Effector memory CD4-positive, alpha-beta T cell (primary cell): ENCODE data around the gene RPL3.

Experiments used
- DNase-seq, 3 donors: peaks; one replicate each; pipeline ENCODE4 v3.0.0-alpha.2; 2020
- H3K27ac ChIP-seq: 2 replicates; pipeline ENCODE4 v1.7.0; 2013; ENCODE audit warnings: mild to moderate bottlenecking, low read length, moderate library complexity; ENCODE audit not compliant: insufficient read depth, poor library complexity, severe bottlenecking
- H3K27me3 ChIP-seq: replicated peaks from 2 replicates; pipeline ENCODE4 v1.7.0; 2013; ENCODE audit warnings: mild to moderate bottlenecking, low read length; ENCODE audit not compliant: insufficient read depth, control insufficient read depth, poor library complexity, severe bottlenecking
- H3K36me3 ChIP-seq: 2 replicates; pipeline ENCODE4 v1.7.0; 2013; ENCODE audit warnings: mild to moderate bottlenecking, low read length, moderate library complexity; ENCODE audit not compliant: control insufficient read depth, insufficient read depth
- H3K4me1 ChIP-seq: 2 replicates; pipeline ENCODE4 v1.7.0; 2013; ENCODE audit warnings: low read length, mild to moderate bottlenecking; ENCODE audit not compliant: control insufficient read depth, insufficient read depth, poor library complexity, severe bottlenecking
- H3K4me3 ChIP-seq: 2 replicates; pipeline ENCODE4 v1.7.0; 2013; ENCODE audit warnings: low read length, low read depth, mild to moderate bottlenecking; ENCODE audit not compliant: insufficient read depth, poor library complexity, severe bottlenecking
- H3K9me3 ChIP-seq: 2 replicates; pipeline ENCODE4 v1.7.0; 2013; ENCODE audit warnings: mild to moderate bottlenecking, low read length, moderate library complexity; ENCODE audit not compliant: control insufficient read depth

The RPL3 gene

DNA sequence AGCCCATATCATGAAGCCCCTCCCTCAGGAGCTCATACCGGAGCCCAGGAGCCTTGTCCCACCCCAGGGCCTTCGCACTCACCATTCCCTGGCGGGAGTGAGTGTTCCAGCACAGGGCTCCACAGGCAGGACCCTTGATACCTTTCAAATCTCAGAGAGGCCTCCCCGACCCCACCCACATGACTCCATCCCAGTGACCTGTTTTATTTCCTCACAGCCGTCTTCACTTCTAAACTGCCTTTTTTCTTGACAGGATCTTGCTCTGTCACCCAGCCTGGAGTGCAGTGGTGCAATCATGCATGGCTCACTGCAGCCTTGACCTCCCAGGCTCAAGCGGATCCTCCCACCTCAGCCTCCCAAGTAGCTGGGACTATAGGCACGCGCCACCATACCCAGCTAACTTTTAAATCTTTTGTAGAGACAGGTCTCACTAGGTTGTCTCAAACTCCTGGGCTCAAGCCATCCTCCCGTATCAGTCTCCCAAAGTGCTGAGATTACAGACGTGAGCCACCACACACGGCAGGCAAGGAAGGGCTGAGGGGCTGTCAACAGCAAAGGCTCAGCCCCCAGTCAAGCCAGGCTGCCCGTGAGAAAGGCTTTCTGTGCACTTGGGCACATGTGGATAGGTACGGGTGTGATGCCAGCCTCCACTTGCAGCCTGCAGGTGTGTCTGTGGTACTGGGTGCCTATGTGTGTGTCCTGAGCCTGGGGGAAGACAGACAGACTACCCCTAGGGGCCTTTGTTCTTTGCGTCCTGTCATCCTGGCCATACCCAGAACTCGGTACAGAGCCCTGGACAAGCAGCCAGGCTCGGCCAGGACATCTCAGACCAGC, 9.3 kb downstream of the RPL3 start:
- Histone ChIP-seq H3K27me3 (no peaks in the 10 kb centered on the region), H3K4me3 (no peak overlapping the region), H3K9me3 (no peaks in the 10 kb centered on the region), H3K36me3 (peaks cover 37% of the 10 kb centered on the region), H3K27ac (no peak overlapping the region), H3K4me1 (peaks cover under 1% of the 10 kb centered on the region)
- DNase-seq, result no peak

DNA sequence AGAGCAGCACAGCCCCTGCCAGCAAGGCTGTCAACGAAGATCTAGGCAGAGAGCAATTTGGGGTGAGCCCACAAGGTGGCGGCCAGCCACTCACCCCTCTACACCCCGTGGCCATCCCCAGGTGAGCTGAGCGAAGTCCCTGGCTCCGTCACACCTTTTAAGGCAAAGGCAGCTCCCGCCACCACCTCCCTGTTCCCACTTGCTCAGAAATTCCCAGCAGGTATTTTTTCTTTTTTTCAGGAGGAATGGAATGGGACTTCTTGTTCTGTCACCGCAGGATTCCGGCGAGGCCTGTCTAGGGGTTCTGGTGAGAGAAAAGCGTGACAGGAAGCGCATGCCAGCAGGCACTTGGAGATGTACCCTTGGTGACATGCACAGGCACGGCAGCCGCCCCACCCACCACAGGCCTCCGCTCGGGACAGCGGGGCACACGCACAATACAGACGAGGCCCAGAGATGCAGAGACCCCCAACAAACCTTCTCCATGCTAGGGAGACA, 10.0 kb downstream of the RPL3 start:
- Histone ChIP-seq H3K36me3 (peaks cover 30% of the 10 kb centered on the region), H3K9me3 (no peaks in the 10 kb centered on the region), H3K4me1 (no peaks in the 10 kb centered on the region), H3K27me3 (no peaks in the 10 kb centered on the region), H3K27ac (no peak overlapping the region), H3K4me3 (no peak overlapping the region)
- DNase-seq, result no peak

- no peak for DNase-seq
- Histone ChIP-seq H3K4me3 (no peak overlapping the region), H3K27ac (no peak overlapping the region), H3K9me3 (no peaks in the 10 kb centered on the region), H3K27me3 (no peaks in the 10 kb centered on the region), H3K4me1 (no peaks in the 10 kb centered on the region), H3K36me3 (peaks cover 24% of the 10 kb centered on the region)
Measured at GRCh38 chr22:39308614-39309363, 10.6 kb downstream of the RPL3 start.

- H3K36me3 ChIP-seq, result peaks cover 3% of the 10 kb centered on the region
- H3K9me3 ChIP-seq, result no peaks in the 10 kb centered on the region
- no peaks in the 10 kb centered on the region for H3K27me3 ChIP-seq
- no peak overlapping the region for H3K4me3 ChIP-seq
- H3K27ac ChIP-seq, result no peak overlapping the region
- DNase-seq, result peak in 1 of 3 donors; percentile 12
- no peaks in the 10 kb centered on the region for H3K4me1 ChIP-seq
Measured at GRCh38 chr22:39306456-39307361, 12.7 kb downstream of the RPL3 start.

DNA sequence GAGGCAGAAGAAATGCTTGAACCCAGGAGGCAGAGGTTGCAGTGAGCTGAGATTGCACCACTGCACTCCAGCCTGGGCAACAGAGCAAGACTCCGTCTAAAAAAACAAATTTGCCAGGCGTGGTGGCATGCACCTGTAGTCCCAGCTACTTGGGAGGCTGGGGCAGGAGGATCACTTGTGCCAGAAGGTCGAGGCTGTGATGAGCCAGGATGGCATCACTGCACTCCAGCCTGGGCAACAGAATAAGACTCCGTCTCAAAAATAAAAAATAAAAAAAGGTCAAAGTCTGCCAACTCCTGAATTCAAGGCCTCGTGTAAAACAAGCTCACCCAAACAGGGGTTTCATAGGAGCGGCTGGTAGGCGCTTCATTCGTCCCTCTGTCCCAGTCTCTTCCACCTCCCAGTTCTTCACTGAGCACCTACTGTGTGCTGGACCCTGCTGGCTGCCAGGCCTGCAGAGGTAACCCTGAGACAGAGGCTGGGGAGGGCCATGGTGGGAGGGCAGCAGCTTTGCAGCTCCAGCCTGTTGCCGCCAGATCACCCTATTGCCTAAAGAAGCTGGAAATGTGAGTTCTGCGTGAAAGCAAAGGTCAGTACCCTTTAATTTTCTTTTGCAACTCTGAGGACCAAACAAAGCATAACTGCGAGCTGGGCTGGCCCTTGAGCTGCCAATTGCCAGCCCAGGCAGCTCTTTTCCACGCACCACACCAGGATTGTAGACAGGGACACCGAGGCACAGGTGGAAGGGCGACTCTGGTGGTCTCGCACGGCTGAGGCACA, 15.3 kb downstream of the RPL3 start:
- H3K9me3 ChIP-seq, result no peaks in the 10 kb centered on the region
- H3K4me1 ChIP-seq, result no peaks in the 10 kb centered on the region
- H3K27me3 ChIP-seq, result no peaks in the 10 kb centered on the region
- no peaks in the 10 kb centered on the region for H3K36me3 ChIP-seq
- no peak overlapping the region for H3K27ac ChIP-seq
- H3K4me3 ChIP-seq, result no peak overlapping the region
- no peak for DNase-seq

- Histone ChIP-seq H3K27ac (no peak overlapping the region), H3K9me3 (no peaks in the 10 kb centered on the region), H3K4me1 (no peaks in the 10 kb centered on the region), H3K36me3 (no peaks in the 10 kb centered on the region), H3K4me3 (no peak overlapping the region), H3K27me3 (no peaks in the 10 kb centered on the region)
- no peak for DNase-seq
Measured at GRCh38 chr22:39303358-39303757, 16.1 kb downstream of the RPL3 start.

DNA sequence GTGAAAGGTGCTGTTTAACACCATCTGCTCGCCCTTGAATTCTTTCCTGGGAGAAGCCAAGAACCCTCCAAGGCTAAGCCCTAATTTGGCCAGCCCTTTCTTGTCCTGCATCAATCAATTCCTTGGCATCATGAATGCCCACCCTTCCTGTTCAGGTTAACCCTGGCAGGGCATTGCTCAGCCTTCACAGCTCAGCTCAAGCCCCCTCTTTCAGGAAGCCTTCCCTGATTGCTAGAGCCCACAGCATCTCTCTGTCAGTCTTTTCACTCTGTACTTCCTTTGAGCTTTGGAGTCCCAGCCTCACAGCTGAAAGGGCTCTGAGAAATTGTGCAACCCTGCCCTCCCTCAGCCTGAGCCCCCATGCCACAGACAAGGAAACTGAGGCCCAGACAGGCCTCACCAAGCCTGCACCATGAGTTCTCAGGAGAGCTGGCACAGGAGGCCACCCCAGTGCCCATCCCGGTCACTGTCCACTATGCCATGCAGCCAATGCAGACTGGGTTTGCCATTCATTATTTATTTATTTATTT, 16.9 kb downstream of the RPL3 start:
- Histone ChIP-seq H3K27me3 (peaks cover 2% of the 10 kb centered on the region), H3K4me3 (no peak overlapping the region), H3K4me1 (no peaks in the 10 kb centered on the region), H3K27ac (no peak overlapping the region), H3K9me3 (no peaks in the 10 kb centered on the region), H3K36me3 (no peaks in the 10 kb centered on the region)
- no peak for DNase-seq

DNA sequence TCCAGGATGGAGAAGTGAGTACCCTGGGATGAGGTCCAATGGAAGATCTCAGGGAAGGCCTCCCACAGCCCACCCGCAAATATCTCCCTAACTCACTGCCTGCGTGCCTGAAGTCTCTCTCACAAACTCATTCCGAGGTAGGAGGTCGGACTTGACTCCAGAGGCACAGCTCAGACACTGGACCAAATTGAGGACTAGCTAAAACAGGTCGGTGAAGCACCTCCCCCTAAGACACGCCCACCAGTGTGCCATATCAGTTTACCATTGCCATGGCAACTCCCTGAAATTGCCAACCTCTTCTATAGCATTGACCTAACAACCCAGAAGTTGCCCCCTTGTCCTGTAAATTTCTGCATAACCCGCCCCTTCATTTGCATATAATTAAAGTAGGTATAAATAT, 17.5 kb downstream of the RPL3 start:
- H3K4me1 ChIP-seq, result no peaks in the 10 kb centered on the region
- no peaks in the 10 kb centered on the region for H3K36me3 ChIP-seq
- no peak overlapping the region for H3K4me3 ChIP-seq
- H3K27me3 ChIP-seq, result peaks cover 2% of the 10 kb centered on the region
- H3K9me3 ChIP-seq, result no peaks in the 10 kb centered on the region
- DNase-seq, result no peak
- no peak overlapping the region for H3K27ac ChIP-seq

DNA sequence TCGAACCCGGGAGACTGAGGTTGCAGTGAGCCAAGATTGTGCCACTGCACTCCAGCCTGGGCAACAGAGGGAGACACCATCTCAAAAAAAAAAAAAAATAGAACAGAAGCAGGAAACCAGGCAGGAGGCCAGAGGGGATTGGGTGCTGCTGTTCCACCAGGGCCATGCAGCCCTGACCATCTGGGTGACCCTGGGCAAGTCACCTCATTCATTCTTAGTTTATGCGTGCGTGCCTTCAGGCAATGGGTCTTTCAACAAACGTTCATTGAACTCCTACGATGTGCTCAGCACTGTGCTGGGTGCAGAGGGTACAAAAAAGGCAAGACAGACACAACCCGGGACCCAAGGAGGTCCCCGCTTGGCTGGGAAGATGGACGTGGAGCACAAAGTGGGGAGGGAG, 18.3 kb downstream of the RPL3 start:
- Histone ChIP-seq H3K9me3 (no peaks in the 10 kb centered on the region), H3K27me3 (peaks cover 2% of the 10 kb centered on the region), H3K4me3 (no peak overlapping the region), H3K27ac (no peak overlapping the region), H3K4me1 (no peaks in the 10 kb centered on the region), H3K36me3 (no peaks in the 10 kb centered on the region)
- DNase-seq, result no peak
